Stimulated activated CD8-positive, alpha-beta memory T cell treated with anti-CD3 and anti-CD28 coated beads, Interleukin-12 subunit alpha, Interleukin-12 subunit beta, amount 100 ng/mL, for 24 hours (primary cell): ENCODE measurements around the gene CADM1.

Experiments used
- DNase-seq: peaks from one replicate; pipeline ENCODE4 v3.0.0-alpha.2; 2020; ENCODE audit errors: extremely low read depth

CADM1 gene

DNA sequence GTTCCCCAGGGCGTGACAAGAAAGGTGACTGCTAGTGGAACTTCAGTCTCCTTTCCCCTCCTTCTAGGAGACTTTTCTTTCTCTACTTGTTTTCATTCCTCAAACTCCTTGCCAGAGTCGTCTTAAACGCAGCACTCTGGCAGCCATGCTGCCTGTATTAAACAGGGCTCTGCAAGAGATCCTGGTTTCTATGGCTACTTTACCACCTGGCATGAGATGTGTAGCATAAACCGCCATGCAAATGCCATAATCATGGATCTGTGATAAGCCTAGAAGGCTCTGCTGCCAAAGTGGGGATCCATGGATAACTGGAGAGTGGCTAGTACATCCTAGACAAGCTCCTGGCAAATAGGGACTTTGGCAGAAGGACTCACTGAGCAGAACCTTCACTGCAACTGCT is 321.1 kb downstream of the CADM1 start:
- DNase-seq: no peak

DNA sequence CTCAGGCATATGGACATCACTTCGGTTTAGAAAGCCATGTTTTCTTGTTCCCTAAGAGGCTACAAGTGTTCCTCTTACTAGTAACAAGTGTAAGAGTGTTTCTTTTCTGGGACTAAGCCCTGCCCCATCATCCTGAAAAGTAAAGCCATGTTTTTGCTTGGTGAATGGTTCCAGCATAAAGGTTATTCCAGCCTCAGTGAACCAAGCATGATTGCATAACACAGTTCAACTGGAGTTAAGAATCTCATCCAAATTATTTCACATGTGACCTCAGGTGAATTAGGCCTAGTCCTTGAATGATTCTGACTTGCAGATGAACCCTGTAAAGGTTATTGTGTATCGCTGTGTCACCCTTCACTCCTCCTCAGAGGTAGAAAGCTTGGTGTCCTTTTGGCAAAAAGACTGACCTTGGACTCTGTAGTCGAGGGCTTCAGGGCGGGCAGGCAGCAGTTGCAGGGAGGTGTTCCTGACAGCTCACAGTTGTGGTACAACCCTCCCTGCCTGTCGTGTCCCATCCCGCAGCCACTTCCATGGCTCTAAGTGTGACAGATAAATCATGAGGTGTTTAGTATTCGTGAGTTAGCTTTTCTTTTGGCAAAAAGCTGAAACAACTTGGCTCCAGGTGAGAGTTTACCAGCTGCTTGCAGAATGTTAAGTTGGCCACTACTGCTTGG is 321.8 kb downstream of the CADM1 start:
- DNase-seq: no peak

GRCh38 chr11:115181538-115181937 is 322.7 kb downstream of the CADM1 start:
- DNase-seq: no peak

DNA sequence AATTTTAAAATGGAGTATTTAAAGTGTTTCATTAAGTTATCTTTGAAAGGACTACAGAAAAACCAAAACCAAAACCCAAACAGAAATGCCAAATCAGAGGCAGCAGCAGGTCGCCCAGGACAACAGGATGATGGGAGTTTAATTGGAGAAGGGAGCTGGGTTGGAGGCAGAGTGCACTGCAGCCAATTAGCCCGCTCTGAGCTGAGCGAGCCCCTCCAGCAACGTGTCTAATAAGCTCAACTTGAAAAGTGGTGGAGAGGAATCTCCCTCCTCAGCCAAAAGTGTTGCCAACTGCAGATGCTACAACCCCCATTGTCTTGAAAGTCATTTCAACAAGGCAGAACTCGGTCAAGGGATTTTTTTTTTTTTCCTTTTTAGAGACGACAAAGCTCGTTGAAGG is 323.9 kb downstream of the CADM1 start:
- DNase-seq: no peak

GRCh38 chr11:115179636-115180035 is 324.6 kb downstream of the CADM1 start:
- DNase-seq: no peak

DNA sequence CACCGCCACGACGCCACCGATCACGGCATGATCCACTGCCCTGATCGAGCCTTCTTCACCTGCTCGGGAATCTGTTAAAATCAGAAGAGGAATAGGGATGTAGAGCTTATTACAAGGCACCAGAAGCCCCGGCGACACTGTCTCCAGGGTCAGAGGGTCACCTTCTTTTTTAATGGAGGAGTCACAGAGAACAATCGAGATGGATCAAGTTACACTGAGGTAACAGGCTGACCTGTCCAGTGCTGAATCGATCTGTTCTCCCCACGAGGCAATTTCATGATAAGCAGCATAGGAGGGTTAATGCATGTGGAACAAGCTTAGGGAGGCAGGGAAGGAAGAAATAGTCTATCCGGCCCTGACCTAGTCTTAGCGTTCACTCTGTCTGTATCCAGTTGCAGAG is 325.5 kb downstream of the CADM1 start:
- DNase-seq: no peak

DNA sequence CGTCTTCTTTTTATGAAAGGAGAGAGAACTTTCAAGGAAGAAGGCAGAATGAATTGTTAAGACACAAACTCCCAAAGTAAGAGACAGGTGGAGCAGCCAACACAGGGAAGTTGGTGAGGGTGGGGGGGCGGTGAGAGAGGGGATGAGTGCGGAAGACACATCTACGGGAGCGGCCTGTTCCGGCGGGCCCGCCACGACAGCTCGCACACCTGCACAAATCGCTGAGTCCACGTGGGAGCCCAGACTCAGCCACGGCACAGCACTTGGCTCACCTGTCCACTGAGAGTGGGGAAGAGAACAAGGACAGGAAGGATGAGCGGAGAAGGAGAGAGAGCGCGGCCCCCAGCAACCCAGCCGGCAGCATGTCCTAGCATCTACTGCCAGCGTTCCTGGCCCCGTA is 331.1 kb downstream of the CADM1 start:
- DNase-seq: no peak

DNA sequence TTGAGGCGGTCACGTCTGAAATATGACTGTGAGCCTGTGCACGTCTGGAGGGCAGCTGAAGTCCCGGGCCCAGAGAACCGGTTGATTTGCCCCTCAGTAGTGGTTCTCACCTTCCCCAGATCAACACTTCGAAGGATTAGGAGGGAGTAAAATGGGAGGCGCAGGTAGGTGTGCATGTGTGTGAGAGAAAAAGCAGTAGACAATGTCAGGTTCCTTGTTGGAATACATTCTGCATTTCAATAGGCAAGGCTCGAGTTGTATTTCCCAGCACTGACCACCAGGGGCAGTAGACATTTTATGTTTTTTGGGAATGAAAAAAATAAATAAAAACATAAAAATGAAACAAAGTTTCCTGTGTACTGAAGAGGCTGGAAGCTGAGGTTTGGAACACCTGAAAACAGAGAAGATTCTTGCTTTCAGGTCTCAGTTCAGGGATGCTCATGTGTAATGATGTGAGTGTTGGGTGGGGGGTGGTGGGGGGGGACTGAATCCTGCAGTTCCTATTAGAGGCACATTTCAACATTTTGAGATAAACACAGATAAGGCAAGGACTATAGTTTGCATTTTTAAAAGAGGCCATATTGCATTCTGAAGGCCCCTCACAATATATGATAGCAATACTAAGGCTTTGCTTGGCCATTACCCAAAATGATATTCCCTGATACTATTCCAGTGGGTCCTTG is 333.9 kb downstream of the CADM1 start:
- no peak for DNase-seq

- no peak for DNase-seq
Observed at GRCh38 chr11:115169251-115169650, 335.0 kb downstream of the CADM1 start.

DNA sequence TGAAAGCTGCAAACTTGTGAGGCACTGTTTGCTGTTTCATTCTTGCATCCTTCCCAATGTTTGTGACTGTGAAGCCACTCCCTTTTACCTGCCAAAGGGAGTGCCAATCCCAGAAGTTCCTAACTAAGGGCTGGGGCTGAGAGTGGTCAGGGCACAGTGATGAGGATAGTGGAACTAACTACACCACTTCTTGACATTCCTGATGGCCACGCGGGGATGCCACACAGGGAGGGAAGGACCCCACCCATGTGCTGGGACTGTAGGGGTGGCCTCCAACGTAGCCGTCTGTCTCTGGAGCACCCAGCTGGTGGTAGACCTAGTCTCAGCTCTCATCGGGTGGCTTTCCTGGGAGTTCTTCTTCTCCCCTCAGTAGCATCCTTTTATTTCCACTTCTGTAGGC is 335.5 kb downstream of the CADM1 start:
- DNase-seq: no peak

GRCh38 chr11:115168229-115168671 is 336.0 kb downstream of the CADM1 start:
- DNase-seq: no peak

DNA sequence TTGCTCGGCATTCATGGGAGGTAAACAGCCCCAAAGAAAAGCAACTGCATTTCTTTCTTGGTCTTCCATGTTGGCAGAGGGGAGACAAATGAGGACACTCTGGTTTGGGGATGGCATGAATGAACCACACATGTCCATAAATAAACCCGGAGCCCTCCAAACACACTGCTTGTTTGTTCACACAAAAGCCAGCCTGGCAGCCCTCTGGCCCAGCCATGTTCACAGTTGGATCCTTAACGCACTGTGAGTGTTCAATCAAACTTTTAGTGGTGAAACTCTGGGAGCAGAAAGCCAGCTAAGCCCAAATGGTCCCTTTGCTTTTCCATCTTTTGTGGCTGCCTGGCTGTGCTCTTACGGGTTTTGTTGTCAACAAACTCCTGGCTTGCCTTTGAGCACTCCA is 336.8 kb downstream of the CADM1 start:
- no peak for DNase-seq

DNA sequence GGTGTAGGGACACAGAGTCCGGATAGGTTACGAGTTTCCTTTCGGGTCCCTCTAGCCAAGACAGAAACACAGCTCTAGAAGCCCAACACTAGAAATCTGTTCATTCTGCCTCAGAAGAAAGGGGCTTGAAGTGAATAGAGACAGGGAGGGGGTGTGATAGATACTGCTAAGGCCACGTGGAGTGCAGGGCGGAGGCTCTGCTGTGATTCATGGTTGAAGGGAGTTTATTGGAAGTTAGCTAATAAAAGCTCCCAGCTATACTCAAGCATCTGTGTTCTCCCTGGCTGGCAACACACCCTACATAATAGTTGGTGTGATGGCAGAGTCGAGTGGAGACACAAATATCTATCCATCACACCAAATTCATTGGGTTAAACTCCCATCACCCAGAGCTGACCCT is 337.4 kb downstream of the CADM1 start:
- no peak for DNase-seq

GRCh38 chr11:115164774-115165173 is 339.4 kb downstream of the CADM1 start:
- no peak for DNase-seq

DNA sequence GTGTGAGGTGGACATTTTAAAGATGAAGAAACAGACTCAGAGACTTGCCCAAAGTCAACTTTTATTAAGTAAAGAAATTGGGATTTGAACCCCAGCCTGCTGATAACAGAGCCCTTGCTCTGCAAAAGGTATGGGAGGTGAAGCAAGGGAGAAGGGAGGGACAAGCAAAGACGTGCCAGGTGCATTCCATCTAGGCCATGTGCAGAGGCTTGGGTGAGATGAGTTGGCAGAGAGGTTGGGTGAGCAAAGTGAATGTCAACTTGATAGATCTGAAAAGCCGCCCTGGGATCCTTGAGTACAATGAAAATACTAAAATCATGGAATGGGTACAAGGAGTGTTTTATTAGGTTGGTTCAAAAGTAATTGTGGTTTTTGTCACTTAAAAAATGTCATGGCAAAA is 341.3 kb downstream of the CADM1 start:
- no peak for DNase-seq

GRCh38 chr11:115161876-115162275 is 342.3 kb downstream of the CADM1 start:
- DNase-seq: no peak

DNA sequence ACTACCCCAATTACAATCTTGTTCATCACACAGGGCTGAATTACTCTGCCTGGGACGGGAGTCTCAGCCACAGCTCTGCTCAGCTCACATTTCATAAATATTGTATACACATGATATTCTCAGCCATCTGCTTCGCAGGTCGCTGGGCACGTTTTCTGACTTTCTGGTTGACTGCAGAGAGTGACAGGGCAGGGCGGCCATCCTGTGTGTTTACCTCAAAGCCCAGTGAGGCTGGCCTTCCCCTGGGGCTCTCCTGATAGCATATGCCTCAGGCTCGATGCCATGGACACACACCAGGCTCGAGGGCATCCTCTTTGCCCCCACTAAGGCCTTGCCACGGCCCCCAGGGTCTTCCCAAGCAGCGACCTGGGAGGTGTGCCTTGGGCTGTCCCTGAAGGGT is 345.0 kb downstream of the CADM1 start:
- DNase-seq: no peak

DNA sequence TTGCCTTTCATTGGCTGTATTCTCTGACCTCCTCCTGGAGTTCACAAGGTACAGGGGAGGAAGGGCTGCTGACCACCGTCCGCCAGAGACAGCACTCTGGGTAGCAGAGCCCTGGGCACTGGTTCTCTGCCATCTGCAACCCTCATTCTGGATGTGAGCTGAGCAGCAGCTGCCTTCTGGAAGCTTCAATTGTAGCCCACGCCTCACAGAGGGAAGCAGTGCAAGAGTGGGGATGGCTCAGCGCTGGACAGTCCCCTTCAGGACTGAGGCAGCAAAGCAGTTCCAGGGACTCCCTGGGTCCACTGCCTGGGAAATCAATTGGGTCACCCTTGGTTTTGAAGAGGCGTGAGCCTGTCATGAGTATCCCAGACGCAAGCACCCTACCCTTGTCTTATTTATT is 346.2 kb downstream of the CADM1 start:
- DNase-seq: no peak

GRCh38 chr11:115157247-115157646 is 347.0 kb downstream of the CADM1 start:
- no peak for DNase-seq

DNA sequence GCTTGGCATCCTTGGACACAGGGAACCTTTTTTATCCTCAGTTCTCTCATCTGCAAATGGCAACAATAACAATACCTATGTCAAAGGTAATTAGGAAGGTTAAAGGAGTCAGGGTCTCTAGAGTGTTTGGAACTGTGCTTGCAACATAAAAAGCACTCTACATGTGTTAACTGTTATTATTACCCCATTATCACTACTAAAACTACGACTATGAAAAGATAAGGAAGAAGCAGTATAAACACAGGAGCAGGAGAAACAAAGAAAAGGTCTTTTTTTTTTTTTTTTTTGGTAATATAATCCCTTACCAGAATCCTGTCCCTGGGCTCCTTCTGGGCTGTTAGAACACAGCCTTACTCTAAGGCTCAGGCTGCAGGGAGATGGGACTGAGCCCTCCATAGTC is 348.2 kb downstream of the CADM1 start:
- DNase-seq: no peak

DNA sequence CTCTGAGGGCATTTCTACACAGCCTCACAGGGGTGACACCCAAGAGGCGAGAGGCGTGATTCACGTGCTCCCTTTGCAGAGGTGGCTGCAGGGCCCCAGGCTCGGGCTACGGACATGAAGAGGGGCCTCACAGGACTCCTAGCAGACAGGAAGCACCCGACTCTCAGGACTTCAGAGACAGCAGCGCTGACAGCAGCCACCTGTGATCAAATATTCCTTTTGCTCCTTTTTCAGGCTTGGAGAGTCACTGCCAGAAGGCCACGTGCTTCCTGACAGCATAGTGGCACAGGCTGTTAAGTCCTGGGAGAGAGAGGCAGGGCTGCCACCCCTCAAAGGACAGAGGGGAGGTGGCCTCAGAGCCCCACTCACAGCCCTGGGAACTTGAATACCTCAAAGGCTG is 348.9 kb downstream of the CADM1 start:
- no peak for DNase-seq

GRCh38 chr11:115154355-115154736 is 349.9 kb downstream of the CADM1 start:
- no peak for DNase-seq

DNA sequence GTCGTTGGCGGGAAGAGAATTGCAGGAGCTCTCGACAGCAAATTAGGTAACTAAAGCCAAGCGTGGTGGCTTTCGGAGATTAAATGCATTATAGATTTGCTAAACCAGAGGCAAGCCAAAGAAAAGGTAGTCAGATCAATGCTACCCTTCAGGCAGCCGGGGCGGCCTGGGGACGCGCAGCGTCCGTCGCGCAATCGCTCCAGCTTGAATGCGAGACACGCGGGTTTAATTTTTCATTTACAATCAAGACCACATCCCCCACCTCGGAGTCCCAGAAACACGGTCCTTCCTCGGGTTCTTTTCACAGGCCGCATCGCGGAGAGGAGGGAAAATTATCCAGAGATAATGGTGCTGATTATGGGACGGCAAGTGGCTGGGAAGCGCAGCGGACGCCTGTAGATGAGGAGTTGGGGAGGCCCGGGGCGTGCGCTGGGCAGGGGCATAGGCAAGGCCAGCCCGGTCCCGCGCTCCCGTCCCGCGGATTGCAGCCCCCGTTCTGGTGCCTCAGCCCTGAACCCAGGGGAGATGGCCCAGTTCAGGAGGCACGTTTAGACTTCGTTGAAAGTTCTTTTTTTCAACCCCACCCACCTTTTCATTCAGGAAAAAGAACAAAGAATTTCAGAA is 350.4 kb downstream of the CADM1 start:
- no peak for DNase-seq
